PC-3 (cell line): ENCODE data around the gene THRB. TPM values are rescaled to one million over a fixed set of nuclear protein-coding genes. Genes with fewer than 3 reads are reported as not detected.

ENCODE experiments used
- ATAC-seq: fragments of 200-7000 bp; cut with Tn5 transposase; 2 replicates; pipeline ENCODE4 v1.9.1; 2020; ENCODE audit warnings: mild to moderate bottlenecking, moderate library complexity
- BruUV-seq: library from RNA; stranded (reverse); fragments of 400-500 nt; replicated peaks from 2 replicates; lab custom pipeline; 2021; lab: Mats Ljungman, UMichigan
- CTCF ChIA-PET: fragments of 300-600 bp; sonication (Branson Sonifier 250); formaldehyde crosslinking; loops from one replicate; lab custom pipeline; 2022; ENCODE audit warnings: antibody characterized with exemption; lab: Charles Lee
- POLR2A ChIA-PET: fragments of 300-600 bp; sonication (Branson Sonifier 250); formaldehyde crosslinking; loops from one replicate; lab custom pipeline; 2022; ENCODE audit warnings: antibody characterized with exemption; ENCODE audit not compliant: unreplicated experiment; lab: Charles Lee
- DNase-seq: peaks from one replicate; pipeline ENCODE4 v3.0.0-alpha.2; 2015
- H2AFZ ChIP-seq: fragments of 300-600 bp; sonication (generic); 2 replicates; pipeline ENCODE4 v1.6.0; 2016; ENCODE audit warnings: antibody characterized with exemption, low read length
- H3F3A ChIP-seq: fragments of 300-600 bp; sonication (generic); one replicate; pipeline ENCODE4 v1.6.0; 2017; ENCODE audit warnings: antibody characterized with exemption, low read length, control low read depth, mild to moderate bottlenecking; ENCODE audit not compliant: unreplicated experiment
- H3K27ac ChIP-seq: fragments of 300-600 bp; sonication (generic); 2 replicates; pipeline ENCODE4 v1.5.1; 2016; ENCODE audit warnings: mild to moderate bottlenecking, low read length
- H3K27me3 ChIP-seq: fragments of 300-600 bp; sonication (generic); 2 replicates; pipeline ENCODE4 v1.6.1; 2016; ENCODE audit warnings: low read length, mixed read lengths
- H3K36me3 ChIP-seq: fragments of 300-600 bp; sonication (generic); 2 replicates; pipeline ENCODE4 v1.6.1; 2016; ENCODE audit warnings: low read depth, mixed run types, low read length, mixed read lengths
- H3K4me1 ChIP-seq: fragments of 300-600 bp; sonication (generic); 2 replicates; pipeline ENCODE4 v1.5.1; 2016; ENCODE audit warnings: low read length; ENCODE audit not compliant: insufficient read depth
- H3K4me2 ChIP-seq: fragments of 300-600 bp; sonication (generic); 2 replicates; pipeline ENCODE4 v1.6.0; 2016; ENCODE audit warnings: low read length
- H3K4me3 ChIP-seq: fragments of 300-600 bp; sonication (generic); 2 replicates; pipeline ENCODE4 v1.5.1; 2016; ENCODE audit warnings: mild to moderate bottlenecking, low read length, mixed read lengths
- H3K79me2 ChIP-seq: fragments of 300-600 bp; sonication (generic); 2 replicates; pipeline ENCODE4 v1.6.1; 2017; ENCODE audit warnings: low read length, mixed read lengths
- H3K9ac ChIP-seq: fragments of 300-600 bp; sonication (generic); 2 replicates; pipeline ENCODE4 v1.6.0; 2016; ENCODE audit warnings: mild to moderate bottlenecking, low read length
- H3K9me2 ChIP-seq: fragments of 300-600 bp; sonication (generic); replicated peaks from 2 replicates; pipeline ENCODE4 v1.6.1; 2016; ENCODE audit warnings: mixed run types, low read length, mixed read lengths
- H3K9me3 ChIP-seq: fragments of 300-600 bp; sonication (generic); 2 replicates; pipeline ENCODE4 v1.6.1; 2016; ENCODE audit warnings: low read length, mixed read lengths
- H4K20me1 ChIP-seq: fragments of 300-600 bp; sonication (generic); 2 replicates; pipeline ENCODE4 v1.6.1; 2016; ENCODE audit warnings: low read length, mixed read lengths
- CTCF ChIP-seq: fragments of 300-600 bp; sonication (generic); conservative IDR thresholded peaks from 2 replicates; pipeline ENCODE4 v1.5.1; 2017; ENCODE audit warnings: antibody characterized with exemption, low read depth, mild to moderate bottlenecking, low read length
- EZH2 ChIP-seq: fragments of 300-600 bp; sonication (generic); IDR thresholded peaks from one replicate; pipeline ENCODE4 v1.6.1; 2017; ENCODE audit warnings: antibody characterized with exemption, mild to moderate bottlenecking, low read length; ENCODE audit not compliant: unreplicated experiment
- EZH2phosphoT487 ChIP-seq: fragments of 300-600 bp; sonication (generic); IDR thresholded peaks from 2 replicates; pipeline ENCODE4 v1.6.1; 2018; ENCODE audit warnings: mild to moderate bottlenecking, antibody characterized with exemption, low read length, borderline replicate concordance
- intact Hi-C: fragments of 100-400 bp; cut with micrococcal nuclease; formaldehyde crosslinking; loops from 2 replicates; pipeline ENCODE4 v1.9.0; 2023
- total RNA-seq: library from RNA; depleted of rRNA; stranded (reverse); fragments of >200 nt; gene quantifications from 2 replicates; pipeline ENCODE4 v1.2.3, GENCODE V29; 2014

THRB gene
- total RNA-seq, 1 experiment from 2014 or later, result 9.7 TPM

DNA sequence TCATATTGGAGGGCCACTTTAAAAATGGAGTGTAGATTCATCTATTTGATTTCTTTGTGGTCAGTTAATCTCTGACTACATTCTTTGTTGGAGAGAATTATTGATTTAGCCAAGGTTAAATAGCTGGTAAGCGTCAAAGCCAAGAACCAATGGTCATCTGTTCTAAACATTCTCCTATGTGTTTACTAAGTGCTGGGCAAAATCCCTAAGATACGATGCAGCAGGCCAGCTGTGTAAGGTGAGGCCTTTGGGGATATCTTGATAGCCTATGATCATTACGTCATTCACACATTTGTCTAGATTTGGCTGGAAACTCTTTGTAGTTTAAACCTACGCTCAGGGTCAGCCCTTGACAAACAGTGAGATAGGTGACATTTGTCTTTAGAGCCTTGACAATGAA, 313.4 kb downstream of the THRB start:
- H3K9me3 ChIP-seq, result no peaks in the 10 kb centered on the region
- no peaks in the 10 kb centered on the region for H3K9me2 ChIP-seq
- no peak overlapping the region for H3K27ac ChIP-seq
- CTCF ChIA-PET, result no interaction called here
- H3K9ac ChIP-seq, result no peak overlapping the region
- no peaks in the 10 kb centered on the region for H4K20me1 ChIP-seq
- no peaks in the 10 kb centered on the region for H3K4me1 ChIP-seq
- ATAC-seq (no peak), DNase-seq (no peak)
- intact Hi-C loops, result no loop called here
- H3K4me2 ChIP-seq, result no peak overlapping the region
- no peak overlapping the region for H2AFZ ChIP-seq
- no peak for TF ChIP-seq EZH2
- H3F3A ChIP-seq, result no peaks in the 10 kb centered on the region
- no peak overlapping the region for H3K4me3 ChIP-seq
- H3K79me2 ChIP-seq, result no peaks in the 10 kb centered on the region
- no peaks in the 10 kb centered on the region for H3K27me3 ChIP-seq
- H3K36me3 ChIP-seq, result no peaks in the 10 kb centered on the region
- no TSS peak for BruUV-seq
- POLR2A ChIA-PET, result no interaction called here

DNA sequence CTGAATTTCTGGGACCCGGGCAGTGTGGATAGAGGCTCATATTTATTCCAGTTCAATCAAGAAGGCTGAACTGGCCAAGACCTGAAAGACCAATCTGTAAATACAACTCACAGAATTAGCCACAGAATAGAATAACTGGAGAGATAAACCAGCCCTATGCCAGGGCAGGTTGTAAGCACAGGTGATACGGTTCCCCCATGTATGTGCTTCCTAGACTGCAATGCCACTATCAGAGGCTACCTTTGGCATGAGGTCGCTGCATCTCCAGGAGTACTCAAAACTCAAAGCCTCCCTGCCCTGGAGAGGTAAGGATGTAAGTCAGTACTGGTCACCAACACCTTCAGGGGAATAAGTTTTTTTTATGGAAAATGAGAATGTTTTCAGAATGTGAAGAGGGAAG, 314.0 kb downstream of the THRB start:
- no peak overlapping the region for H2AFZ ChIP-seq
- no peak overlapping the region for H3K4me2 ChIP-seq
- no peaks in the 10 kb centered on the region for H3K4me1 ChIP-seq
- H3K27ac ChIP-seq, result no peak overlapping the region
- no peak for TF ChIP-seq EZH2
- no peaks in the 10 kb centered on the region for H3F3A ChIP-seq
- intact Hi-C loops, result no loop called here
- no peak overlapping the region for H3K4me3 ChIP-seq
- ChIA-PET POLR2A (no interaction called here), CTCF (no interaction called here)
- H3K9me3 ChIP-seq, result no peaks in the 10 kb centered on the region
- DNase-seq (no peak), ATAC-seq (no peak)
- no peaks in the 10 kb centered on the region for H3K79me2 ChIP-seq
- H3K9me2 ChIP-seq, result no peaks in the 10 kb centered on the region
- BruUV-seq, result no TSS peak
- no peaks in the 10 kb centered on the region for H4K20me1 ChIP-seq
- H3K36me3 ChIP-seq, result no peaks in the 10 kb centered on the region
- no peaks in the 10 kb centered on the region for H3K27me3 ChIP-seq
- no peak overlapping the region for H3K9ac ChIP-seq

GRCh38 chr3:24177201-24177600, 317.4 kb downstream of the THRB start:
- H3K4me2 ChIP-seq, result no peak overlapping the region
- no peak overlapping the region for H2AFZ ChIP-seq

More at GRCh38 chr3:24177201-24177600, 317.4 kb downstream of the THRB start:
- Histone ChIP-seq H3F3A (no peaks in the 10 kb centered on the region), H4K20me1 (no peaks in the 10 kb centered on the region), H3K4me3 (no peak overlapping the region), H3K9me2 (no peaks in the 10 kb centered on the region), H3K4me1 (no peaks in the 10 kb centered on the region), H3K27me3 (no peaks in the 10 kb centered on the region), H3K79me2 (no peaks in the 10 kb centered on the region), H3K9ac (no peak overlapping the region), H3K9me3 (no peaks in the 10 kb centered on the region), H3K27ac (no peak overlapping the region), H3K36me3 (no peaks in the 10 kb centered on the region)
- ATAC-seq (no peak), DNase-seq (no peak)
- ChIA-PET CTCF (no interaction called here), POLR2A (no interaction called here)
- intact Hi-C loops, result no loop called here
- no TSS peak for BruUV-seq
- no peak for TF ChIP-seq CTCF
- no peak for TF ChIP-seq EZH2phosphoT487
- TF ChIP-seq EZH2, result no peak
